Measurements from ENCODE around the gene ZNF431.

The ZNF431 gene

GRCh38 chr19:21210037-21210621 is 68.3 kb downstream of the ZNF431 start:
- no peak for TF ChIP-seq CTCF (IDR thresholded peaks at IDR 0.05)

- no peak for TF ChIP-seq CTCF (IDR thresholded peaks at IDR 0.05)
These were observed 79.9 kb downstream of the ZNF431 start for GRCh38 chr19:21221693-21222092.

DNA sequence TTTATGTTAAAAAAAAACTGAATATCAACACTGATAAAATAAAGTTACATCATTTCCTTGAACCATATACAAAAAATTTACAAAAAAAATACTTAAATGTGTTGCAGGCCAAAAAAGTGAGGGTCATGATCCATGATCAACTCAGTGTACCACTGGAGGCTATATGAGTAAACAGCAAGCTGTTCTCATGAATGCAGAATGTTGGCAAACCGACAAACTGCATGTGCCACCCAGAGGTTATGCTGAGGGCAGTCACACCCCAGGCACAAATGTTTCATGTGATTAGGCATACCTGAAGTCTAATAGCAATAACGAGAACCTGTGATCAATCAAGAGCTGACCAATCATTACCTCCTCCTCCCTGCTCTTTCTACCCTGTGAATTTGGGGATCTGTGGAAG is 91.9 kb downstream of the ZNF431 start:
- no peak for TF ChIP-seq CTCF (IDR thresholded peaks at IDR 0.05)

DNA sequence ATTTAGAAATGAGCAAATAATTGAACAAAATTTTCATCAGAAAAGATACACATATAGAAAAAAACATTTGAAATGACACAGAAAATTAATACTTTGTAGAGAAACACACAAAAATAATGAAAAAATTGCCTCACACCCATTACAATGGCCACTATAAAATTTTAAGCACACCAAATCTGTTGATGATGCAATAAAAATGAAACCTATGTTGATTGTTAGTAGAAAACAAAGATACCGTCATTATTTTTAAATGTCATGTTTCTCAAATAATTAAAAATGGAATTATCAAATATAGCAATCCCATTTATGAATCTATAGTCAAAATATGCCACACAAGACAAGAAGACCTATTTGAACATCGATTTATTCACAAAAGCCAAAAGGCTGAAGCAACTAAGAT is 96.8 kb downstream of the ZNF431 start:
- no peak for TF ChIP-seq CTCF (IDR thresholded peaks at IDR 0.05)
